GM10266 (cell line): ENCODE data around the gene M1AP.
"Not testable (repeated sequence)": the region's sequence is repeated elsewhere in the genome, so short reads cannot be mapped to it uniquely, and the experiment has no call there.

Experiments used
- DNase-seq: peaks from one replicate; pipeline ENCODE4 v3.0.0; 2012; ENCODE audit errors: extremely low spot score
- CTCF ChIP-seq: IDR thresholded peaks from 2 replicates; pipeline ENCODE4 v1.5.1; 2012; ENCODE audit warnings: mild to moderate bottlenecking, low read depth; ENCODE audit not compliant: control insufficient read depth, insufficient read depth; ENCODE audit errors: missing control alignments

M1AP gene

GRCh38 chr2:74639550-74639949 lies 8.6 kb downstream of the M1AP start:
- TF ChIP-seq CTCF, result no peak
- DNase-seq, result no peak

- no peak for TF ChIP-seq CTCF
- no peak for DNase-seq
These were observed 15.2 kb downstream of the M1AP start for GRCh38 chr2:74632939-74633312.

DNA sequence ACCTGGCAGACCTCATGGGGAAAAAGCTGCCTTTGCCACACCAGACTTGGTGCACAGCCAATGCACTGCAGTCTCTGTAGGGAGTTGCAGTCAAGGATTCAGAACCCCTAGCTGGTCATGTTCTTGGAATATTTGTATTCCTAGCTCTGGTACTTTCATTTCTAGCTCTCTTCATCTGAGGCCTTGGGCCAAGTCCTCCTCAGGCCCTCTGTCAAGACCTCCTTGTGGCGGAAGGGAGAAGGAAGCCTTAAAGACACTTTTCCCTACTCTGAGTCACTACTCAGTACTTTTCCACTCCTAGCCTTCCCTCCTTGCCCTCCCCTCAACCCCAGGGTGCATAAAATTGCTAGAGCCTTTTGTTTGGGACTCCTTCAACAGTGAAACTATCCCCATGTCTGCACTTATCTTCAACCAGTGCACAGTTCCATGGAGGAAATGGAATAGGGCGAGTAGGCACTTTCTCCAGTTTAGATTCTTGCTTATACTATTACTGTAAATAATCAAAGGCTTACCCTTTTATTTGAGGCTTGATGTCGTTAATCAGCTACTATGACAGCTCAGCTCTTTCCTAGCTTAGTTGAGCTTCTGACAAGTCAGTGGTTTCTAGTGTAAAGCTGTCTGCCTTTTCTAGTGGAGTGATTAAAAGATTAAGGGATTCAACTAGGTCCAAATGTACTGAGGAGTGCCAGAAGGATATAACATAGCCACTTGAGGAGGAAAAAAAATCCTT lies 15.8 kb downstream of the M1AP start:
- TF ChIP-seq CTCF, result no peak
- no peak for DNase-seq

GRCh38 chr2:74630454-74630853 lies 17.7 kb downstream of the M1AP start:
- DNase-seq, result not testable (repeated sequence)

GRCh38 chr2:74628538-74629105 lies 19.5 kb downstream of the M1AP start:
- TF ChIP-seq CTCF, result no peak
- DNase-seq, result no peak

DNA sequence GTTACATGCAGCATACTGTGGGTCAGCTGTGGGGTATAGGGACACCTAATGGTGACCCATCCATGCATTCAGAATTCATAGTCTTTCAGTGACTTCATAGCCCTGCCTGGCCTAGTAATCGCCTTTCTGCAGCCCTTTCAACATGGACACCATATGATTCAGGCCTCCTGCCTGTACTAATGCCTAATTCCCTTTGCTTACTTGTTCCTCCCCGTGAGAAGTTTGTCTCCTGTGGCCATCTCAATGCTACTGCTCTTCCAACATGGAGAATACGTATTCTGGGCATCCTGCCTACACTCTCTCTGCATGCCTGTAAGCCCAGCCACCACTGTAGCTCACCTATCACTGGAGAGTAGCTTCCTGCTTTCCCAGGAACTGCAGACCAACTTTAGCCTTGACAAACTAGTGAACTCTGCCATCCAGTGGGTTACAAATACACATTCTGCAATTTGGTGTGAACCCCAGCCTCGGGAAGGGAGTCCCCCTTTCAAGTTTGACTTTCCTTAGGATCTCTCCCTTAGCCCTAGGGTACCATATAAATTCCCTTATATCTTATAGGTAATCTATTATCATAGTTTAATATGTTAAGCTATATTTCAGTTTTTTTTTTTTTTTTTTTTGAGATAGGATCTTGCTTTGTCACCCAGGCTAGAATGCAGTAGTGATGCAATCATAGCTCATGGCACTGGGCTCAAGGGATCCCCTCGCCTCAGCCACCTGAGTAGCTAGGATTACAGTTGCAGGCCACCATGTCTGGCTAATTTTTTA lies 22.3 kb downstream of the M1AP start:
- no peak for TF ChIP-seq CTCF
- DNase-seq, result no peak

DNA sequence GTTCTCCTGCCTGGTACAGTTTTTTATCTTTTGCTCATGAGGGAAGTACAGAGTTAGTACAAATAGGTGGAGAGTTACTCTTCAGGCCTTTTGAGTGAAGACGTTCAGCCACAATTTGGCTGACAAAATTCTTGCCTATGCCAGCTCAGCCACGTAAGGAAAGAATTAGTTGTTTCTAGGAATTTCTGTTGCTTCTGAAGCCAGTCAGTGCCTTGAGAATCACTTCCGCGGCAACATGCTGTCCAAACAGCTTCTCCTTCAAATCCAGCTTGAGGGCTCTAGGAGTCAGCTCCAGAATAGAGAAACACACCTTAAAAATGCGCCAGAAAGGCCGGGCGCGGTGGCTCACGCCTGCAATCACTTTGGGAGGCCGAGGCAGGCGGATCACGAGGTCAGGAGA lies 27.5 kb downstream of the M1AP start:
- DNase-seq, result no peak
- TF ChIP-seq CTCF, result no peak
